GM23338 (cell line): ENCODE results near the gene ADAMTSL5. TPM values are rescaled to one million over a fixed set of nuclear protein-coding genes. Genes with fewer than 3 reads are reported as not detected.

Experiments
- ATAC-seq: fragments of 200-7000 bp; cut with Tn5 transposase; 3 replicates; pipeline ENCODE4 v1.9.1; 2020
- DNase-seq: peaks from one replicate; pipeline ENCODE4 v3.0.0-alpha.2; 2015; ENCODE audit warnings: low spot score
- H2AFZ ChIP-seq: fragments of 200-600 bp; sonication (generic); 2 replicates; pipeline ENCODE4 v1.8.0; 2016; ENCODE audit warnings: antibody characterized with exemption, mild to moderate bottlenecking, moderate library complexity
- H3F3A ChIP-seq: fragments of 200-600 bp; sonication (generic); replicated peaks from 2 replicates; pipeline ENCODE4 v1.8.0; 2017; ENCODE audit warnings: antibody characterized with exemption, mixed run types, low read depth
- H3K27ac ChIP-seq: fragments of 200-600 bp; sonication (generic); 2 replicates; pipeline ENCODE4 v1.6.1; 2016; ENCODE audit warnings: low read depth
- H3K27me3 ChIP-seq: fragments of 200-600 bp; sonication (generic); 2 replicates; pipeline ENCODE4 v1.8.0; 2016; ENCODE audit warnings: mild to moderate bottlenecking, mixed run types, moderate library complexity; ENCODE audit not compliant: insufficient read depth
- H3K36me3 ChIP-seq: fragments of 200-600 bp; sonication (generic); 2 replicates; pipeline ENCODE4 v1.8.0; 2016; ENCODE audit warnings: mild to moderate bottlenecking; ENCODE audit not compliant: insufficient read depth
- H3K4me1 ChIP-seq: fragments of 200-600 bp; sonication (generic); 2 replicates; pipeline ENCODE4 v1.8.0; 2016; ENCODE audit warnings: mild to moderate bottlenecking, moderate library complexity; ENCODE audit not compliant: insufficient read depth
- H3K4me2 ChIP-seq: fragments of 200-600 bp; sonication (generic); 2 replicates; pipeline ENCODE4 v1.7.1; 2017; ENCODE audit warnings: mixed run types
- H3K4me3 ChIP-seq: fragments of 200-600 bp; sonication (generic); 2 replicates; pipeline ENCODE4 v1.6.1; 2016; ENCODE audit warnings: mixed run types
- H3K79me2 ChIP-seq: fragments of 200-600 bp; sonication (generic); replicated peaks from 2 replicates; pipeline ENCODE4 v1.8.0; 2017; ENCODE audit warnings: mild to moderate bottlenecking; ENCODE audit not compliant: insufficient read depth
- H3K9me2 ChIP-seq: fragments of 200-600 bp; sonication (generic); 2 replicates; pipeline ENCODE4 v1.8.0; 2017; ENCODE audit not compliant: insufficient read depth
- H4K20me1 ChIP-seq: fragments of 200-600 bp; sonication (generic); replicated peaks from 2 replicates; pipeline ENCODE4 v1.8.0; 2017; ENCODE audit warnings: mild to moderate bottlenecking; ENCODE audit not compliant: insufficient read depth
- H3K27ac Mint-ChIP-seq: 2 replicates; pipeline ENCODE4 v1.8.0; 2020; ENCODE audit warnings: inconsistent platforms, mild to moderate bottlenecking, moderate library complexity, mixed read lengths
- H3K27me3 Mint-ChIP-seq: 3 replicates; pipeline ENCODE4 v1.8.0; 2022; ENCODE audit warnings: low read depth, mild to moderate bottlenecking, moderate library complexity, mixed read lengths, inconsistent platforms; ENCODE audit not compliant: insufficient read depth, poor library complexity
- H3K36me3 Mint-ChIP-seq: 3 replicates; pipeline ENCODE4 v1.8.0; 2021; ENCODE audit warnings: low read depth, mild to moderate bottlenecking, inconsistent platforms, moderate library complexity, mixed read lengths
- H3K4me1 Mint-ChIP-seq: 3 replicates; pipeline ENCODE4 v1.8.0; 2020; ENCODE audit warnings: mild to moderate bottlenecking, inconsistent platforms, mixed read lengths
- H3K4me3 Mint-ChIP-seq: 3 replicates; pipeline ENCODE4 v1.8.0; 2021; ENCODE audit warnings: moderate library complexity, mild to moderate bottlenecking, inconsistent platforms, mixed read lengths
- H3K9me3 Mint-ChIP-seq: 3 replicates; pipeline ENCODE4 v1.8.0; 2020; ENCODE audit warnings: moderate library complexity, mild to moderate bottlenecking, inconsistent platforms, mixed read lengths
- CREB1 ChIP-seq: fragments of 250-450 bp; sonication (Bioruptor Pico); IDR thresholded peaks from 2 replicates; pipeline ENCODE4 v1.5.0; 2020; ENCODE audit warnings: low read depth, mild to moderate bottlenecking, moderate library complexity
- EZH2 ChIP-seq: fragments of 200-600 bp; sonication (generic); IDR thresholded peaks from one replicate; pipeline ENCODE4 v1.8.0; 2017; ENCODE audit warnings: antibody characterized with exemption, mild to moderate bottlenecking, low read depth; ENCODE audit not compliant: unreplicated experiment
- EZH2phosphoT487 ChIP-seq: fragments of 200-600 bp; sonication (generic); IDR thresholded peaks from one replicate; pipeline ENCODE4 v1.8.1; 2018; ENCODE audit warnings: antibody characterized with exemption; ENCODE audit not compliant: unreplicated experiment
- JUNB ChIP-seq: IDR thresholded peaks from one replicate; pipeline ENCODE4 v1.6.1; 2016; ENCODE audit warnings: antibody characterized with exemption; ENCODE audit not compliant: unreplicated experiment
- NANOG ChIP-seq: IDR thresholded peaks from 2 replicates; pipeline ENCODE4 v1.6.1; 2016; ENCODE audit warnings: antibody characterized with exemption, borderline replicate concordance
- POLR2AphosphoS5 ChIP-seq: IDR thresholded peaks from 2 replicates; pipeline ENCODE4 v1.6.1; 2016; ENCODE audit warnings: antibody characterized with exemption, low read depth
- STAT1 ChIP-seq: IDR thresholded peaks from one replicate; pipeline ENCODE4 v1.6.1; 2016; ENCODE audit warnings: antibody characterized with exemption; ENCODE audit not compliant: unreplicated experiment
- ZNF114 ChIP-seq: fragments of 250-450 bp; sonication (Bioruptor Pico); IDR thresholded peaks from 2 replicates; pipeline ENCODE4 v1.5.0; 2020; ENCODE audit warnings: mild to moderate bottlenecking, moderate library complexity
- ZNF331 ChIP-seq: fragments of 250-450 bp; sonication (Bioruptor Pico); IDR thresholded peaks from 2 replicates; pipeline ENCODE4 v1.5.0; 2020; ENCODE audit warnings: low read depth, mild to moderate bottlenecking, moderate library complexity
- polyA plus RNA-seq: library from polyadenylated mRNA; unstranded; fragments of >200 nt; fragmentation: Nextera tagmentation; extraction: Ambion mirVana; gene quantifications from 2 replicates; pipeline ENCODE4 v1.2.1, GENCODE V29; 2016
- total RNA-seq: library from RNA; depleted of rRNA; stranded (reverse); fragments of >200 nt; shearing (Covaris generic); gene quantifications from 2 replicates; pipeline ENCODE4 v1.2.3, GENCODE V29; 2014
- TF ChIP-seq, protein P1 (sequence below): IDR thresholded peaks from 2 replicates; pipeline ENCODE4 v1.6.1; 2016; ENCODE audit warnings: antibody characterized with exemption
- TF ChIP-seq, protein P2 (sequence below): fragments of 250-450 bp; sonication (Bioruptor Pico); IDR thresholded peaks from 2 replicates; pipeline ENCODE4 v1.5.0; 2020; ENCODE audit warnings: mild to moderate bottlenecking, moderate library complexity
- TF ChIP-seq, protein P3 (sequence below), 2 experiments: fragments of 200-600 bp in 1 of 2; sonication (generic) in 1 of 2; conservative IDR thresholded peaks; 2 replicates each; pipeline versions ENCODE4 v1.5.1 to v1.6.1; 2016 to 2017; ENCODE audit warnings: antibody characterized with exemption in 2 of 2, low read depth in 2 of 2, mild to moderate bottlenecking in 2 of 2, moderate library complexity in 1 of 2

Gene ADAMTSL5
- total and polyA plus RNA-seq, 2 experiments from 2014 or later, result 0.10 to 0.97 TPM

DNA sequence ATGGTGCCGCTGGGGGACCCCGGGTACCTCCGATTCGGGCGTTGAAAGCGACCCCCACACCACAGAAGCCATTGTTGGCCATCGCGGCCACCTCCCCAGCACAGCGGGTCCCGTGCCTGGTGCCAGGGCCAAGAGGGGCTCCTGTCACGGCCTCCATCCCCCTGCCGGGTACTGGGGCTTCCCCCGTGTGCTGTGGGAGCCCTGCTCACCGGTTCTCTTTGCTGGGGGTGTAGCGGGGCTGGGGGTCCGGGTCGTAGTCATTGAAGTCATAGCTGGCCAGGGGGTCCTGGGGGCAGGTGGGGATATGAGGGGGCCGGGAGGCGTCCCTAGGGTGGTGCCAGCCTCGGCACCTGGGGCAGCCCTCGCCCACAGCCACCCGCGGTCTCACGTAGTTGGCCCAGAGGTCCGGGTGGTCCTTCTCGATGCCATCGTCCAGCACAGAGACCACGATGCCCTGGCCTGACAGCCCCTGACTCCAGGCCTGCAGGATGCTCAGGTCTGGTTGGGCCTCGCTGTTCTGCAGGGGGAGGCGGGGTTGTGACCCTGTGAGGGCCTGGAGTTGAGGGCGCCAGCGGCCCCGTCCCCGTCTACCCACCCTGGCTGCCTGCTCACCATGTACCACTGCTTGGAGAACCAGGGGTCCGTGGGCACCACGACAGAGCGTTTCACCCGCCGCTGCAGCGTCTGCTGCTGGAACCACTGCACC lies 25.1 kb downstream of the ADAMTSL5 start (continued):
- TF ChIP-seq ZNF114 (CRISPR knock-in tag) (no peak), STAT1 (no peak), EZH2phosphoT487 (no peak), NANOG (no peak), POLR2AphosphoS5 (no peak)
- TF ChIP-seq, protein P1, sequence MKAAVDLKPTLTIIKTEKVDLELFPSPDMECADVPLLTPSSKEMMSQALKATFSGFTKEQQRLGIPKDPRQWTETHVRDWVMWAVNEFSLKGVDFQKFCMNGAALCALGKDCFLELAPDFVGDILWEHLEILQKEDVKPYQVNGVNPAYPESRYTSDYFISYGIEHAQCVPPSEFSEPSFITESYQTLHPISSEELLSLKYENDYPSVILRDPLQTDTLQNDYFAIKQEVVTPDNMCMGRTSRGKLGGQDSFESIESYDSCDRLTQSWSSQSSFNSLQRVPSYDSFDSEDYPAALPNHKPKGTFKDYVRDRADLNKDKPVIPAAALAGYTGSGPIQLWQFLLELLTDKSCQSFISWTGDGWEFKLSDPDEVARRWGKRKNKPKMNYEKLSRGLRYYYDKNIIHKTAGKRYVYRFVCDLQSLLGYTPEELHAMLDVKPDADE, result no peak

DNA sequence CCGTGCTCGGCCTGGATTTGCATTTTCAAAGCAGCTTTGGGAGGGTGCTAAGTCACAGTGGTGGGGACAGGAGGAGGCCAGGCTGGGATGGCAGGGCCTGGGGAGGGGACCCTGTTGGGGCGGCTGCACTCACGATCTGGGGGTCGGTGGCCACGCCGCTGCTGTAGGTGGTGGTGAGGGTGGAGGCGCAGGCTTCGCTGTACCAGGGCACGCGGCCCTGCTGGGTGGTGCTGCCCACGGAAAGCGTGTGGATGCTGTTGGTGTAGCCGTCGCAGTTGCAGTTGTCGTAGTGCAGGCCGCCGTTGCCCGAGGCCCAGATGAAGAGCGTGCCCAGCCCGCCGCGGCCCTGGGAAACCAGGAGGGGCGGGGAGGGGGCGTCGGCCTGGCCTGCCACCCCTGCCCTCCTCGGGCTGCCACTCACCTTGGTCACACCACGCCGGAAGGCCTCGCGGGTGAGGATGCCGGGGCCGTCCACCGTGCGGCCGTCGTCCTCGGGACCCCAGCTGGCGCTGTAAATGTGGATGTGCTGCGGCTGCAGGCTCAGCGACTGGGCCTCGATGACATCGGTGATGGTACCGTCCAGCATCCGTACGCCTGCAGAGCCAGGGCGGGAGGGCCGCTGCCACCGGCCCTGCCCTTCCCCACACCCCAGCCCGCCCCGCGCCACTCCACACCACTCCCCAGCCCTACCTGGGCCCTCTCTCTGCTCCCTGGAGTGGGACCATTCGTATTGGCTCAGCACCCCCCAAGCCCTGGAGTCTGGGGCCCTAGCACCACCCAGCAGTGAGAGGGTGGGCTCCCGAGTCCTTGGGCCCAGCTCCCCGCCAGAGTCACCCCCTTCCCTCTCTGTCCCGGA lies 25.9 kb downstream of the ADAMTSL5 start:
- Histone ChIP-seq H3K27me3 (peaks cover 7% of the 10 kb centered on the region), H3K4me3 (no peak overlapping the region), H3K79me2 (no peaks in the 10 kb centered on the region), H3K4me2 (no peak overlapping the region), H3K9me2 (no peaks in the 10 kb centered on the region), H3K27ac (no peak overlapping the region), H2AFZ (no peak overlapping the region), H3K36me3 (no peaks in the 10 kb centered on the region), H4K20me1 (no peaks in the 10 kb centered on the region), H3F3A (no peaks in the 10 kb centered on the region), H3K4me1 (0 out of 2 replicates have a peak, but pooled peaks cover 4% of the 10 kb centered on the region)
- peaks cover 6% of the 10 kb centered on the region for H3K4me1 Mint-ChIP-seq
- peaks cover 13% of the 10 kb centered on the region for H3K27me3 Mint-ChIP-seq
- H3K27ac Mint-ChIP-seq, result no peak overlapping the region
- H3K36me3 Mint-ChIP-seq, result no peaks in the 10 kb centered on the region
- no peak for DNase-seq
- ATAC-seq, result no peak
- H3K4me3 Mint-ChIP-seq, result no peak overlapping the region
- H3K9me3 Mint-ChIP-seq, result no peaks in the 10 kb centered on the region
- TF ChIP-seq EZH2phosphoT487, result no peak
- TF ChIP-seq, protein P1, result no peak
- no peak for TF ChIP-seq ZNF331 (CRISPR knock-in tag)
- TF ChIP-seq JUNB, result no peak
- TF ChIP-seq STAT1, result no peak
- no peak for TF ChIP-seq POLR2AphosphoS5
- TF ChIP-seq, protein P2, sequence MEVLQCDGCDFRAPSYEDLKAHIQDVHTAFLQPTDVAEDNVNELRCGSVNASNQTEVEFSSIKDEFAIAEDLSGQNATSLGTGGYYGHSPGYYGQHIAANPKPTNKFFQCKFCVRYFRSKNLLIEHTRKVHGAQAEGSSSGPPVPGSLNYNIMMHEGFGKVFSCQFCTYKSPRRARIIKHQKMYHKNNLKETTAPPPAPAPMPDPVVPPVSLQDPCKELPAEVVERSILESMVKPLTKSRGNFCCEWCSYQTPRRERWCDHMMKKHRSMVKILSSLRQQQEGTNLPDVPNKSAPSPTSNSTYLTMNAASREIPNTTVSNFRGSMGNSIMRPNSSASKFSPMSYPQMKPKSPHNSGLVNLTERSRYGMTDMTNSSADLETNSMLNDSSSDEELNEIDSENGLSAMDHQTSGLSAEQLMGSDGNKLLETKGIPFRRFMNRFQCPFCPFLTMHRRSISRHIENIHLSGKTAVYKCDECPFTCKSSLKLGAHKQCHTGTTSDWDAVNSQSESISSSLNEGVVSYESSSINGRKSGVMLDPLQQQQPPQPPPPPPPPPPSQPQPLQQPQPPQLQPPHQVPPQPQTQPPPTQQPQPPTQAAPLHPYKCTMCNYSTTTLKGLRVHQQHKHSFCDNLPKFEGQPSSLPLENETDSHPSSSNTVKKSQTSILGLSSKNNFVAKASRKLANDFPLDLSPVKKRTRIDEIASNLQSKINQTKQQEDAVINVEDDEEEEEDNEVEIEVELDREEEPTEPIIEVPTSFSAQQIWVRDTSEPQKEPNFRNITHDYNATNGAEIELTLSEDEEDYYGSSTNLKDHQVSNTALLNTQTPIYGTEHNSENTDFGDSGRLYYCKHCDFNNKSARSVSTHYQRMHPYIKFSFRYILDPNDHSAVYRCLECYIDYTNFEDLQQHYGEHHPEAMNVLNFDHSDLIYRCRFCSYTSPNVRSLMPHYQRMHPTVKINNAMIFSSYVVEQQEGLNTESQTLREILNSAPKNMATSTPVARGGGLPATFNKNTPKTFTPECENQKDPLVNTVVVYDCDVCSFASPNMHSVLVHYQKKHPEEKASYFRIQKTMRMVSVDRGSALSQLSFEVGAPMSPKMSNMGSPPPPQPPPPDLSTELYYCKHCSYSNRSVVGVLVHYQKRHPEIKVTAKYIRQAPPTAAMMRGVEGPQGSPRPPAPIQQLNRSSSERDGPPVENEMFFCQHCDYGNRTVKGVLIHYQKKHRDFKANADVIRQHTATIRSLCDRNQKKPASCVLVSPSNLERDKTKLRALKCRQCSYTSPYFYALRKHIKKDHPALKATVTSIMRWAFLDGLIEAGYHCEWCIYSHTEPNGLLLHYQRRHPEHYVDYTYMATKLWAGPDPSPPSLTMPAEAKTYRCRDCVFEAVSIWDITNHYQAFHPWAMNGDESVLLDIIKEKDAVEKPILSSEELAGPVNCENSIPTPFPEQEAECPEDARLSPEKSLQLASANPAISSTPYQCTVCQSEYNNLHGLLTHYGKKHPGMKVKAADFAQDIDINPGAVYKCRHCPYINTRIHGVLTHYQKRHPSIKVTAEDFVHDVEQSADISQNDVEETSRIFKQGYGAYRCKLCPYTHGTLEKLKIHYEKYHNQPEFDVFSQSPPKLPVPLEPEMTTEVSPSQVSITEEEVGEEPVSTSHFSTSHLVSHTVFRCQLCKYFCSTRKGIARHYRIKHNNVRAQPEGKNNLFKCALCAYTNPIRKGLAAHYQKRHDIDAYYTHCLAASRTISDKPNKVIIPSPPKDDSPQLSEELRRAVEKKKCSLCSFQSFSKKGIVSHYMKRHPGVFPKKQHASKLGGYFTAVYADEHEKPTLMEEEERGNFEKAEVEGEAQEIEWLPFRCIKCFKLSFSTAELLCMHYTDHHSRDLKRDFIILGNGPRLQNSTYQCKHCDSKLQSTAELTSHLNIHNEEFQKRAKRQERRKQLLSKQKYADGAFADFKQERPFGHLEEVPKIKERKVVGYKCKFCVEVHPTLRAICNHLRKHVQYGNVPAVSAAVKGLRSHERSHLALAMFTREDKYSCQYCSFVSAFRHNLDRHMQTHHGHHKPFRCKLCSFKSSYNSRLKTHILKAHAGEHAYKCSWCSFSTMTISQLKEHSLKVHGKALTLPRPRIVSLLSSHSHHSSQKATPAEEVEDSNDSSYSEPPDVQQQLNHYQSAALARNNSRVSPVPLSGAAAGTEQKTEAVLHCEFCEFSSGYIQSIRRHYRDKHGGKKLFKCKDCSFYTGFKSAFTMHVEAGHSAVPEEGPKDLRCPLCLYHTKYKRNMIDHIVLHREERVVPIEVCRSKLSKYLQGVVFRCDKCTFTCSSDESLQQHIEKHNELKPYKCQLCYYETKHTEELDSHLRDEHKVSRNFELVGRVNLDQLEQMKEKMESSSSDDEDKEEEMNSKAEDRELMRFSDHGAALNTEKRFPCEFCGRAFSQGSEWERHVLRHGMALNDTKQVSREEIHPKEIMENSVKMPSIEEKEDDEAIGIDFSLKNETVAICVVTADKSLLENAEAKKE (CRISPR knock-in tag), result no peak
- TF ChIP-seq, protein P3, sequence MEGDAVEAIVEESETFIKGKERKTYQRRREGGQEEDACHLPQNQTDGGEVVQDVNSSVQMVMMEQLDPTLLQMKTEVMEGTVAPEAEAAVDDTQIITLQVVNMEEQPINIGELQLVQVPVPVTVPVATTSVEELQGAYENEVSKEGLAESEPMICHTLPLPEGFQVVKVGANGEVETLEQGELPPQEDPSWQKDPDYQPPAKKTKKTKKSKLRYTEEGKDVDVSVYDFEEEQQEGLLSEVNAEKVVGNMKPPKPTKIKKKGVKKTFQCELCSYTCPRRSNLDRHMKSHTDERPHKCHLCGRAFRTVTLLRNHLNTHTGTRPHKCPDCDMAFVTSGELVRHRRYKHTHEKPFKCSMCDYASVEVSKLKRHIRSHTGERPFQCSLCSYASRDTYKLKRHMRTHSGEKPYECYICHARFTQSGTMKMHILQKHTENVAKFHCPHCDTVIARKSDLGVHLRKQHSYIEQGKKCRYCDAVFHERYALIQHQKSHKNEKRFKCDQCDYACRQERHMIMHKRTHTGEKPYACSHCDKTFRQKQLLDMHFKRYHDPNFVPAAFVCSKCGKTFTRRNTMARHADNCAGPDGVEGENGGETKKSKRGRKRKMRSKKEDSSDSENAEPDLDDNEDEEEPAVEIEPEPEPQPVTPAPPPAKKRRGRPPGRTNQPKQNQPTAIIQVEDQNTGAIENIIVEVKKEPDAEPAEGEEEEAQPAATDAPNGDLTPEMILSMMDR (conservative IDR thresholded peaks at IDR 0.05; ENCODE audit: low read depth in 2 of 2), result no peak
- no peak for TF ChIP-seq EZH2
- TF ChIP-seq CREB1 (CRISPR knock-in tag), result no peak
- no peak for TF ChIP-seq NANOG
